Left renal cortex interstitium (tissue), 4 donors: ENCODE data around the gene HIGD1C. TPM values are rescaled to one million over a fixed set of nuclear protein-coding genes. Genes with fewer than 3 reads are reported as not detected.
"Not testable (repeated sequence)": the region's sequence is repeated elsewhere in the genome, so short reads cannot be mapped to it uniquely, and the experiment has no call there.

Experiments
- DNase-seq, 4 donors: peaks; one replicate each; pipeline ENCODE4 v3.0.0-alpha.2; 2013; ENCODE audit warnings: low read depth in 4 of 4, low spot score in 2 of 4, missing footprints in 1 of 4
- polyA plus RNA-seq, 4 donors: library from polyadenylated mRNA; unstranded; fragments of 120-200 nt; gene quantifications; one replicate each; pipeline ENCODE4 v1.2.1, GENCODE V29; 2013; ENCODE audit not compliant: insufficient read length in 4 of 4

HIGD1C gene
- polyA plus RNA-seq, 4 donors = 0.43 TPM; not detected in 3

DNA sequence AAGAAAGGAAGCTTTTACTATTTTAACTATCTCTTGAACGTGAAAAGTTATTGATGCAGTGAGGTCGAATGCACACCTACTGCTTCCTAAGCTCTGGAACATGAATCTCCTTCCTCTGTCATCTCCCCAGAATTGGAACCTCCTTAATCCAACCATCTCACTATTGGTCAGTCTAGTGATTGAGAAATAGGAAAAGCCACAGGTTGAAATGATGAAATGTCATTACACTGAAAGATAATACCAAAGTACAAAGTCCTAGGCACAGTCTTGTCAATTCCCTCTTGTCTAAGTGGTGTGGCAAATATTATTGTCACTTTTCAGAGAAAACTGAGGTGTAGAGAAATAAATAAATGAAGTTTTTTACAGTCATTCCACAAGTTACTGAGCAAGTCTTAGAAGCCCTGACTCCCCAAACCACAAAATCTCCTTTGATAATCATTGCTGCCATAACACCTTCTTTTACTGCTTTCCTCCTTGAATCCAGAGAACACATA is 19.5 kb upstream of the HIGD1C start:
- no peak for DNase-seq

- no peak for DNase-seq
Measured at GRCh38 chr12:50933459-50934124, 18.8 kb upstream of the HIGD1C start.

- DNase-seq = no peak
Measured at GRCh38 chr12:50934371-50934851, 17.9 kb upstream of the HIGD1C start.

GRCh38 chr12:50934981-50935807 is 17.1 kb upstream of the HIGD1C start:
- no peak for DNase-seq

DNA sequence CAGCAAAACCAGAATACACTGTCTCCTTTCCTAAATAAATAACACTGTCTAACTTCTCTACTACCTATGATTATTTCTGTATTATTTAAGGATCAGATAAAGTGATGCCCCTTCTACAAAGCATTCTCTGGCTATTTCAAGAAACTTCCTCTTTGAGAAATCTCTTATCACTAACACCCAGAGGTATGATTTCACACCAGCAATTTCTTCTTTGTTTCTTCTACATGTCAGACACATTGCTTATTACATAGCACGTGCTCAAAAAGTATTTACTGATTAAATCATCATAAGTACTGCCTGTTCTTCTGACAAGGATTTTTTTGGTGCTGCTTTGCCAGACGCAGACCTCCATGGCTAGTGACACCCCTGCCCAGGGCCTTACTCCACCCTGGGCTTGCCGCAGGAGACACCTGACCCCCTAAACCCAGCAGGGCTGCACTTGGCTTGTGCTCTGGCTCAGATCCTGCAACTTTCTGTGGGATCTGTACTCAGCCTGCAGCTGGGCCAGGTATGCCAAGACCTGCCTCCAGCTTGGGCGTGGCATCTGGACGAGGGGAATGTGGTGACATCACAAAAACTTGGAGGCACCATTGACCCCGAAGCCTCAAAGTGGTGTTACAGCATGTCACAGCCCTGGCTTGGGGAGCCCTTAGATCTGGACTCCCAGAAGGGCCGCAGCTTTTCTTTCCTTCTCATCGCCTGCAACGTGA is 15.4 kb upstream of the HIGD1C start:
- no peak for DNase-seq

- no peak for DNase-seq
Measured at GRCh38 chr12:50937653-50938052, 14.7 kb upstream of the HIGD1C start.

DNA sequence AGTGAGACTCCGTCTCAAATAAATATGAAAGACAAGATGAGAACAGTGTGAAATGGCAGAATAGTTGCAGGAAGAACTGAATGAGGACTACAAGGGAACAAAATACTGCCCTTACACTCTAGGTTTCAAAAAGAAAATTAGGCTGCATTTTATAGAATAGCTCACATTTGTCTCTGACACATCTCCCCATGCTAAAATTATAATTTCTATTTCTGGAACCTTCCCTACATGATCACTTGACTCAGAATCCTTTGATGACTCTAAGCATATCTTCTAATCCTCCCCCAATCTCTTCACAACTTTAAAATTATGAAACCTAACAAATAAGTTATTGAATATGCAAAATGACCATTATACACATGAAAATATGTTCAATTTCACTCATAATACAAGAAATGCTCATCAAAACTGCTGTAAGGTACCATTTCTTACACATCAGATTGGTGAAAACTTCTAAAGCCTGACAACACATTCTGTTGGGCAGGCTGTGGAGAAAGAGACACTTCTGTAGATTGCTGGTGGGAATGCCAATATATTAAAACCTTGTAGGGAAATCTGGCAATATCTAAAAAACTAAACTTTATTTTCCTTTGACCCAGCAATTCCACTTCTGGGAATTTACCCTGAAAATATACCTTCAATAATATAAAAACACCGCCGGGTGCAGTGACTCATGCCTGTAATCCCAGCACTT is 4.3 kb upstream of the HIGD1C start:
- DNase-seq = no peak

- DNase-seq = no peak
Measured at GRCh38 chr12:50948798-50949197, 3.5 kb upstream of the HIGD1C start.

DNA sequence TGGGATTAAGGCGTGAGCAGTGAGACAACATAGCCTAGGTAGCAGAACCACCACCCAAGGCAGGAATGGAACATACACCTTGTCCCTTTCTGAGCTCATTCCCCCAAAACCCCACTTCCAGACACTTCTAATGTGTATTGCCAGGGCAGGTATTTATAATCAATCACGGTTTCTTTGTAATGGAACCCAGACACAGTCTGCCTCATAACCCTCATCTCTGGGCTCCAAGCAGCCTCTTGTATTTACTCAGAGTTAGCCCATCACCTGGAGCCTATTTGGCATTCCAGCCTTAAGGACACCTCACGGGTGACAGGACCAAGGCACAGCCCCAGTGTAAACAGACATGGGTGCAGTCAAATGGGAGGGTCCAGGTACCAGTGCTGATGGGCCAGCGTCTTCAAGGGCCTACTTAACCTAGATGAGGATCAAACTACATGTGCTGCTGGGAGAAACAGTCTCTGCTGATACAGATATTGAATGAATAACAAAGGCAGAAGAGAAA is 2.5 kb upstream of the HIGD1C start:
- DNase-seq = no peak

DNA sequence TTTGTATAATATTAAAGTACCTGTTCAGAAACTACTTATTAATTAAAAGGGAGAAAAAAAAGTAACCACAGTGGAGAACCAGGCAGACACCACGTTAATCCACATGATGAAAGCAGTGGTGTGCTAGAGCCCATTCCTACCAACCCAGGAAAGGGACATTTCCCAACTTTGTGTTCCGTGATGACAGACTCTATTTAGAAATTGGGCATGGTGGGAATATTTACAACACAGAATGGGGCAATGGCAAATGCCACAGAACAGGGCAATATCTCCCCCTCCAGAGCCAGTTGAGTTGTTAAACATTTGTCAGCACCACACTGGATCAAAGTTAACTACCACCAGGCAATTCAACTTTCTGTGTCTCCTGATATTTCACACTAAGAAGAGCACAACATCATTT is 1.2 kb upstream of the HIGD1C start:
- DNase-seq = no peak

- no peak for DNase-seq
Measured at GRCh38 chr12:50953047-50953446, 703 bp downstream of the HIGD1C start.

- DNase-seq = not testable (repeated sequence)
Measured at GRCh38 chr12:50954789-50955188, 2.4 kb downstream of the HIGD1C start.

GRCh38 chr12:50955288-50955687 is 2.9 kb downstream of the HIGD1C start:
- DNase-seq = no peak

GRCh38 chr12:50955697-50956096 is 3.4 kb downstream of the HIGD1C start:
- DNase-seq = no peak

DNA sequence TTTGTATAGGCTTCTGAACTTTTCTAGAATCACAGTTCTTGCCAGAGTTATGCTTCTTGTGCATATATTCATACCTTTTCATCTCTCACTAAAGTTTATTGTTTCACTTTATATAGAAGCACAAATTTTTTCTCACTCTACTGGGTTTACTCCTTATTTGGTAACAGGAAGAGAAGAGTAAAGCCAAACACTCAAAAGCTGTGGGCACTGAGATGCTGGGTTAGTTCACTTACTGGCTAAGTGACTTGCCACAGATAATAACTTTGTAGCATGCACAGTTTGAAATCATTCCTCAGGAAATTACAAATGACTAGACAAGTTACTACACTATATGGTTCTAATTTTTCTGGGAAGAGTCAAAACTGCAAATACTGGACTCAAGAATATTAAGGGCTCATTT is 7.8 kb downstream of the HIGD1C start:
- no peak for DNase-seq

- DNase-seq = no peak
Measured at GRCh38 chr12:50961708-50962107, 9.4 kb downstream of the HIGD1C start.

DNA sequence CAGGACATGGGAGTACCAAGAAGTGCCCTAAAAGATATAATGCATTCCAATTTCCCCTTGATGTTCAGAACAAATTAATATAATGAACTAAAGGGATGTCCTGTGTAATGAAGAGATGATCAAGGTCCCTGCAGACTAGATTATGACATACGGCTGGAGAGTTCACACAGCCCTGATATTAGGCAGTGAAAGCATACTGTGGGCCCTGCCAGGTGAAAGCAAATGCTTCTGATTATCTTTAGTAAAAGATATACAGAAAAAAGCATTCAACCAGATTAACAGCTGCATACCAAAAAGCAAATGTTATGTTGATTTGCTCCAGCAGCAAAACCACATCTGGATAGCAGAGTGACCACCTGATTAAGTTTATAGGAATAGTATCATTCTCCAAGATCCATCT is 12.1 kb downstream of the HIGD1C start:
- no peak for DNase-seq

- DNase-seq = no peak
Measured at GRCh38 chr12:50971946-50972345, 19.6 kb downstream of the HIGD1C start.

GRCh38 chr12:50979369-50980052 is 27.2 kb downstream of the HIGD1C start:
- DNase-seq = no peak

DNA sequence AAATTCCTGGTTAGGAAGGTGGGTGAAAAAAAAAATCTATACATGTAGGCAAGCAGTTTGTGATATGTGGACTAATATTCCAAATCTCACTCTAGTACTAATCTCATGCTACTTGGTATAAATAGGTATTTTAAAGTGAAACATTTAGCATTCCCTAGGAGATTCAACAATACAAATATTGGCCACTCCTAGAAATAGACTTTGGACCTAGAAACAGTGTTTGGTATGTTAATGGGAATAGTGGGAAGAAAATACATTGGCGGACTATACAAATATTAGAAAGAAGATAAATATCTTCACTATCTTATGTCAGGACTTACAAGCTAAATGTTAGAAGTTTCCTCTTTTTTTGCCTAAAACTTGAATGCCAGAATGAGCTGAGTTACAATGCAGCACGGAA is 28.2 kb downstream of the HIGD1C start:
- no peak for DNase-seq
